Measurements from ENCODE around the gene CACUL1. TPM values are rescaled to one million over a fixed set of nuclear protein-coding genes. Genes with fewer than 3 reads are reported as not detected.

The CACUL1 gene
- total RNA-seq, 1 experiment from 2014 or later: 38.5 TPM

GRCh38 chr10:118689070-118689858, 65.5 kb downstream of the CACUL1 start:
- Mint-ChIP-seq H3K4me3 (no peak overlapping the region), H3K27me3 (ENCODE audit: low read depth) (no peaks in the 10 kb centered on the region), H3K4me1 (no peaks in the 10 kb centered on the region), H3K9me3 (no peaks in the 10 kb centered on the region), H3K36me3 (ENCODE audit: insufficient read depth in 1 of 3, low read depth in 3 of 3) (peaks cover 14 to 49% (median 35%) of the 10 kb centered on the region in 3 experiments), H3K27ac (no peak overlapping the region)
- Histone ChIP-seq H3K4ac (ENCODE audit: low read depth, low read length) (no peak overlapping the region), H3K79me2 (ENCODE audit: insufficient read depth, low read length) (no peaks in the 10 kb centered on the region), H2BK12ac (ENCODE audit: insufficient read length, low read depth, low read length) (no peak overlapping the region), H3K18ac (ENCODE audit: insufficient read length, low read depth, low read length) (no peak overlapping the region), H4K20me1 (ENCODE audit: control insufficient read depth, insufficient read depth, insufficient read length) (no peaks in the 10 kb centered on the region), H2AFZ (ENCODE audit: low read length) (no peak overlapping the region), H4K5ac (ENCODE audit: insufficient read length, low read depth, low read length) (no peak overlapping the region), H3K23ac (ENCODE audit: insufficient read length, low read depth, low read length) (no peak overlapping the region), H3K56ac (ENCODE audit: insufficient read length, low read depth, low read length) (no peak overlapping the region), H2BK120ac (ENCODE audit: low read depth, low read length, poor library complexity, severe bottlenecking) (no peak overlapping the region), H3T11ph (ENCODE audit: low read length) (no peak overlapping the region), H3K4me1 (ENCODE audit: insufficient read depth, low read length) (no peaks in the 10 kb centered on the region), H2AK5ac (ENCODE audit: insufficient read length, low read length) (no peak overlapping the region), H2BK20ac (ENCODE audit: low read depth, low read length, poor library complexity, severe bottlenecking) (no peak overlapping the region), H4K8ac (replicated peaks; ENCODE audit: insufficient read length, low read depth, low read length) (no peak overlapping the region), H3K14ac (ENCODE audit: insufficient read depth, low read length) (no peak overlapping the region), H2BK5ac (ENCODE audit: insufficient read length, low read length) (no peak overlapping the region), H3K23me2 (ENCODE audit: insufficient read length, low read depth, low read length, poor library complexity, severe bottlenecking) (no peaks in the 10 kb centered on the region), H3K79me1 (ENCODE audit: insufficient read depth, low read depth, low read length, poor library complexity, severe bottlenecking) (no peaks in the 10 kb centered on the region), H2BK15ac (ENCODE audit: low read depth, low read length) (no peak overlapping the region), H3K27me3 (ENCODE audit: insufficient read depth, low read length) (no peaks in the 10 kb centered on the region), H3K4me2 (ENCODE audit: insufficient read depth, insufficient read length, low read length) (no peak overlapping the region), H3K9ac (ENCODE audit: extremely low read depth, insufficient read length, low read length) (no peak overlapping the region), H4K91ac (ENCODE audit: insufficient read length, low read depth, low read length) (no peak overlapping the region), H3K27ac (ENCODE audit: insufficient read length, low read depth, low read length) (no peak overlapping the region), H3K9me3 (ENCODE audit: control insufficient read depth, low read depth, low read length) (no peaks in the 10 kb centered on the region)
- no peak for DNase-seq
- WGBS (ENCODE audit: extremely low coverage, insufficient read length, low lambda C conversion rate): no CpG with 5 or more reads among the region's 4 CpGs
- TF ChIP-seq, protein P1, sequence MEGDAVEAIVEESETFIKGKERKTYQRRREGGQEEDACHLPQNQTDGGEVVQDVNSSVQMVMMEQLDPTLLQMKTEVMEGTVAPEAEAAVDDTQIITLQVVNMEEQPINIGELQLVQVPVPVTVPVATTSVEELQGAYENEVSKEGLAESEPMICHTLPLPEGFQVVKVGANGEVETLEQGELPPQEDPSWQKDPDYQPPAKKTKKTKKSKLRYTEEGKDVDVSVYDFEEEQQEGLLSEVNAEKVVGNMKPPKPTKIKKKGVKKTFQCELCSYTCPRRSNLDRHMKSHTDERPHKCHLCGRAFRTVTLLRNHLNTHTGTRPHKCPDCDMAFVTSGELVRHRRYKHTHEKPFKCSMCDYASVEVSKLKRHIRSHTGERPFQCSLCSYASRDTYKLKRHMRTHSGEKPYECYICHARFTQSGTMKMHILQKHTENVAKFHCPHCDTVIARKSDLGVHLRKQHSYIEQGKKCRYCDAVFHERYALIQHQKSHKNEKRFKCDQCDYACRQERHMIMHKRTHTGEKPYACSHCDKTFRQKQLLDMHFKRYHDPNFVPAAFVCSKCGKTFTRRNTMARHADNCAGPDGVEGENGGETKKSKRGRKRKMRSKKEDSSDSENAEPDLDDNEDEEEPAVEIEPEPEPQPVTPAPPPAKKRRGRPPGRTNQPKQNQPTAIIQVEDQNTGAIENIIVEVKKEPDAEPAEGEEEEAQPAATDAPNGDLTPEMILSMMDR (conservative IDR thresholded peaks at IDR 0.05): no peak

Measured in H9 (cell line).